Measurements from ENCODE around the gene SHOC2. TPM values are rescaled to one million over a fixed set of nuclear protein-coding genes. Genes with fewer than 3 reads are reported as not detected.

The SHOC2 gene
- 38.3 and 41.8 TPM in 2 replicates for total RNA-seq

- intact Hi-C loops (cut with micrococcal nuclease), result loop anchor here (1.0 to 2.0 kb wide), 5 partner anchors 47 to 417 kb away; partner anchors contain the start of gene SMC3
- Mint-ChIP-seq H3K27me3 (no peaks in the 10 kb centered on the region), H3K9me3 (no peaks in the 10 kb centered on the region), H3K27ac (peak within 1 kb of the TSS; percentile 99), H3K4me3 (peak within 1 kb of the TSS; percentile 91), H3K4me1 (peaks cover 40% of the 10 kb centered on the region), H3K36me3 (ENCODE audit: low read depth) (peaks cover 5% of the 10 kb centered on the region)
- DNase-seq, result peak; percentile 99
Observed at GRCh38 chr10:110919349-110919931, at the start of gene SHOC2. Gene SHOC2, plus strand, starts transcription at chr10:110919604. Its CDS starts 44,755 bp downstream, at chr10:110964359.

GRCh38 chr10:110870823-110871297, 48.5 kb upstream of the SHOC2 start:
- H3K27ac Mint-ChIP-seq, result peak overlapping the region; percentile 95
- H3K4me1 Mint-ChIP-seq, result peaks cover 61% of the 10 kb centered on the region
- H3K4me3 Mint-ChIP-seq, result peak overlapping the region; percentile 88
- no peaks in the 10 kb centered on the region for H3K27me3 Mint-ChIP-seq
- no peaks in the 10 kb centered on the region for H3K9me3 Mint-ChIP-seq
- DNase-seq, result peak; percentile 62
- peaks cover 4% of the 10 kb centered on the region for H3K36me3 Mint-ChIP-seq (ENCODE audit: low read depth)
- intact Hi-C loops (cut with micrococcal nuclease), result loop anchor here (1.0 kb wide), 1 partner anchor 14 kb away; no protein-coding TSS in a partner anchor

- H3K4me3 Mint-ChIP-seq, result peak within 1 kb of the TSS; percentile 88
- DNase-seq, result peak; percentile 99
- H3K27ac Mint-ChIP-seq, result peak within 1 kb of the TSS; percentile 95
- H3K36me3 Mint-ChIP-seq (ENCODE audit: low read depth), result peaks cover 6% of the 10 kb centered on the region
- intact Hi-C loops (cut with micrococcal nuclease), result loop anchor here (1.0 kb wide), 3 partner anchors 7 to 48 kb away; partner anchors contain the start of genes BBIP1 and SHOC2
- H3K9me3 Mint-ChIP-seq, result no peaks in the 10 kb centered on the region
- no peaks in the 10 kb centered on the region for H3K27me3 Mint-ChIP-seq
- H3K4me1 Mint-ChIP-seq, result peaks cover 55% of the 10 kb centered on the region
Observed at GRCh38 chr10:110871298-110872084, 47.9 kb upstream of the SHOC2 start, which contains the start of gene PDCD4. Gene PDCD4, plus strand, starts transcription at chr10:110871928. Its CDS starts 4,100 bp downstream, at chr10:110876028.

GRCh38 chr10:110872145-110872983, 47.0 kb upstream of the SHOC2 start:
- peak overlapping the region; percentile 93 for H3K27ac Mint-ChIP-seq
- H3K36me3 Mint-ChIP-seq (ENCODE audit: low read depth), result peaks cover 8% of the 10 kb centered on the region
- intact Hi-C loops (cut with micrococcal nuclease), result loop anchor here (1.0 kb wide), 2 partner anchors 8 to 47 kb away; partner anchors contain the start of genes BBIP1 and SHOC2
- DNase-seq, result peak; percentile 91
- H3K4me1 Mint-ChIP-seq, result peaks cover 50% of the 10 kb centered on the region
- H3K9me3 Mint-ChIP-seq, result no peaks in the 10 kb centered on the region
- H3K4me3 Mint-ChIP-seq, result peak overlapping the region; percentile 88
- H3K27me3 Mint-ChIP-seq, result no peaks in the 10 kb centered on the region

GRCh38 chr10:110872984-110873923, 46.1 kb upstream of the SHOC2 start:
- intact Hi-C loops (cut with micrococcal nuclease), result loop anchor here (1.0 kb wide), 2 partner anchors 9 to 46 kb away; partner anchors contain the start of genes BBIP1 and SHOC2
- DNase-seq, result no peak
- peaks cover 44% of the 10 kb centered on the region for H3K4me1 Mint-ChIP-seq
- no peaks in the 10 kb centered on the region for H3K9me3 Mint-ChIP-seq
- peaks cover 14% of the 10 kb centered on the region for H3K36me3 Mint-ChIP-seq (ENCODE audit: low read depth)
- H3K27ac Mint-ChIP-seq, result peak overlapping the region; percentile 93
- H3K4me3 Mint-ChIP-seq, result peak overlapping the region; percentile 88
- H3K27me3 Mint-ChIP-seq, result no peaks in the 10 kb centered on the region

- no peak for DNase-seq
- Mint-ChIP-seq H3K9me3 (no peaks in the 10 kb centered on the region), H3K4me3 (peak overlapping the region; percentile 78), H3K4me1 (peaks cover 40% of the 10 kb centered on the region), H3K27me3 (no peaks in the 10 kb centered on the region), H3K36me3 (ENCODE audit: low read depth) (peaks cover 20% of the 10 kb centered on the region), H3K27ac (peak overlapping the region; percentile 23)
- intact Hi-C loops (cut with micrococcal nuclease), result no loop called here
Observed at GRCh38 chr10:110873951-110874350, 45.5 kb upstream of the SHOC2 start.

- DNase-seq, result no peak
- peaks cover 27% of the 10 kb centered on the region for H3K36me3 Mint-ChIP-seq (ENCODE audit: low read depth)
- H3K27me3 Mint-ChIP-seq, result no peaks in the 10 kb centered on the region
- no peaks in the 10 kb centered on the region for H3K9me3 Mint-ChIP-seq
- no peak overlapping the region for H3K27ac Mint-ChIP-seq
- H3K4me1 Mint-ChIP-seq, result peaks cover 27% of the 10 kb centered on the region
- intact Hi-C loops (cut with micrococcal nuclease), result no loop called here
- H3K4me3 Mint-ChIP-seq, result no peak overlapping the region
Observed at GRCh38 chr10:110876000-110876399, 43.4 kb upstream of the SHOC2 start.

GRCh38 chr10:110876788-110877187, 42.6 kb upstream of the SHOC2 start:
- intact Hi-C loops (cut with micrococcal nuclease), result no loop called here

GRCh38 chr10:110880012-110880411, 39.4 kb upstream of the SHOC2 start:
- DNase-seq, result no peak
- no peak overlapping the region for H3K27ac Mint-ChIP-seq
- no peak overlapping the region for H3K4me3 Mint-ChIP-seq
- no peaks in the 10 kb centered on the region for H3K27me3 Mint-ChIP-seq
- intact Hi-C loops (cut with micrococcal nuclease), result no loop called here
- no peaks in the 10 kb centered on the region for H3K9me3 Mint-ChIP-seq
- H3K36me3 Mint-ChIP-seq (ENCODE audit: low read depth), result peaks cover 49% of the 10 kb centered on the region
- peaks cover 27% of the 10 kb centered on the region for H3K4me1 Mint-ChIP-seq

More at GRCh38 chr10:110876788-110877187, 42.6 kb upstream of the SHOC2 start:
- H3K27ac Mint-ChIP-seq, result no peak overlapping the region
- no peak for DNase-seq
- no peaks in the 10 kb centered on the region for H3K9me3 Mint-ChIP-seq
- peaks cover 26% of the 10 kb centered on the region for H3K4me1 Mint-ChIP-seq
- peaks cover 33% of the 10 kb centered on the region for H3K36me3 Mint-ChIP-seq (ENCODE audit: low read depth)
- H3K27me3 Mint-ChIP-seq, result no peaks in the 10 kb centered on the region
- no peak overlapping the region for H3K4me3 Mint-ChIP-seq

GRCh38 chr10:110881247-110881646, 38.2 kb upstream of the SHOC2 start:
- Mint-ChIP-seq H3K4me3 (no peak overlapping the region), H3K27me3 (no peaks in the 10 kb centered on the region), H3K36me3 (ENCODE audit: low read depth) (peaks cover 50% of the 10 kb centered on the region), H3K9me3 (no peaks in the 10 kb centered on the region), H3K27ac (peak overlapping the region; percentile 12), H3K4me1 (peaks cover 31% of the 10 kb centered on the region)
- no peak for DNase-seq
- intact Hi-C loops (cut with micrococcal nuclease), result no loop called here

GRCh38 chr10:110881905-110882304, 37.5 kb upstream of the SHOC2 start:
- Mint-ChIP-seq H3K27ac (no peak overlapping the region), H3K4me1 (peaks cover 31% of the 10 kb centered on the region), H3K9me3 (no peaks in the 10 kb centered on the region), H3K27me3 (no peaks in the 10 kb centered on the region), H3K4me3 (no peak overlapping the region), H3K36me3 (ENCODE audit: low read depth) (peaks cover 51% of the 10 kb centered on the region)
- no peak for DNase-seq
- intact Hi-C loops (cut with micrococcal nuclease), result no loop called here

- Mint-ChIP-seq H3K36me3 (ENCODE audit: low read depth) (peaks cover 51% of the 10 kb centered on the region), H3K4me3 (peak overlapping the region; percentile 70), H3K9me3 (no peaks in the 10 kb centered on the region), H3K27me3 (no peaks in the 10 kb centered on the region), H3K27ac (peak overlapping the region; percentile 60), H3K4me1 (peaks cover 28% of the 10 kb centered on the region)
- intact Hi-C loops (cut with micrococcal nuclease), result no loop called here
- no peak for DNase-seq
Observed at GRCh38 chr10:110883924-110884323, 35.5 kb upstream of the SHOC2 start.
